Right ventricle myocardium inferior (tissue), 1 donor: ENCODE data around the gene PDE3B. TPM values are rescaled to one million over a fixed set of nuclear protein-coding genes. Genes with fewer than 3 reads are reported as not detected.
"Not testable (repeated sequence)": the region's sequence is repeated elsewhere in the genome, so short reads cannot be mapped to it uniquely, and the experiment has no call there.

ENCODE experiments used
- ATAC-seq: fragments of 200-7000 bp; cut with Tn5 transposase; one replicate; pipeline ENCODE4 v1.9.1; 2020; ENCODE audit warnings: mild to moderate bottlenecking, moderate library complexity
- DNase-seq: peaks from one replicate; pipeline ENCODE4 v3.0.0; 2021; ENCODE audit errors: missing footprints
- intact Hi-C: fragments of 100-400 bp; cut with DNase I; formaldehyde crosslinking; loops from one replicate; pipeline ENCODE4 v1.11.0; 2022
- total RNA-seq: library from RNA; stranded (reverse); fragmentation: NEBNext Ultra II Directional; extraction: Animal tissue kit (Norgen Biotek cat#: 25700); gene quantifications from one replicate; pipeline ENCODE4 v1.2.1, GENCODE V29; 2021
- donor health status: DM: no; HTN: yes; CAD: no; lungs with severe emphysema.

The PDE3B gene
- total RNA-seq, 1 donor from 2014 or later, result 4.5 TPM

DNA sequence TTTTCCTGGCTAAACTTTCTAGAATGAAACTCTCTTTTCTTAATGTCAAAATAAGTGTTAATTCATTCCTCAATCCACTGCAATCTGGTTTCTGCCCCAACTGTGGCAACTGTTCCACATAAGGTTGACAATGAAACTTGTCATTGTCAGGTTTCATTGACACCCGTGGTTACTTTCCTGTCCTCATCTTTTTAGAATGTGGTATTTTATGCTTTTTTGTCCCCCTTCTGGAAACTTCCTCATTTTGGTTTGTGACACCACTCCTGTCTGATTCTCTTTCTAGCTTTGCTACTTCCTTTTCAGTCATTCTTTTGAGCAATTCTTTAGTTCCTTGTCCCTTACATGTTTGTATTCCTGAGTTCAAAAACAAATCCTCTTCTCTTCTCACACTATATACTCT lies 7.5 kb upstream of the PDE3B start:
- ATAC-seq (no peak), DNase-seq (no peak)
- intact Hi-C loops, result no loop called here

DNA sequence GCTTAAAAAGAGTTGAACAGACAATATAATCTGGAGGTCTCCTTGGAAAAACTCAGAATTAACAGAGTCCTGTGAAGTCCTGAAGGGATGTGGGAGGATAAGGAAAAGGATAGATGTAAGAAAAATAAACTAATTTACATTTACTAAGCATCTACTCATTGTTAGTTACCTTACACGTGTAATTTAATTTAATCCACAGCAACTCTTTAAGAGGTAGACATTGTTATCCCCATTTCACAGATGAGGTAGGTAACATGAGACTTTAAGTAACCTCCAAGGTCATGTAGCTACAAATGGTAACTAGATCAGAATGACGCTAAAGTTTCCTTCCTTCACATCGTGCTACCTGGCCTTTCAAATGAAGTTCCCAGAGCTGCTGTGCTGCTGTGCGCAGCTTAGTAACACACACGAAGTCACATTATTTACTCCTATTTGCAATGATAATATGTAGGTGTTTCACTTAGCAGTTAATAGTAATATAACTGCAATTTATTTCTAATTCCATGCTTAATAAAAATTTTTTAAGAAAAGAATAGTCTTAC lies 5.7 kb upstream of the PDE3B start:
- intact Hi-C loops, result no loop called here
- ATAC-seq, result no peak
- no peak for DNase-seq

DNA sequence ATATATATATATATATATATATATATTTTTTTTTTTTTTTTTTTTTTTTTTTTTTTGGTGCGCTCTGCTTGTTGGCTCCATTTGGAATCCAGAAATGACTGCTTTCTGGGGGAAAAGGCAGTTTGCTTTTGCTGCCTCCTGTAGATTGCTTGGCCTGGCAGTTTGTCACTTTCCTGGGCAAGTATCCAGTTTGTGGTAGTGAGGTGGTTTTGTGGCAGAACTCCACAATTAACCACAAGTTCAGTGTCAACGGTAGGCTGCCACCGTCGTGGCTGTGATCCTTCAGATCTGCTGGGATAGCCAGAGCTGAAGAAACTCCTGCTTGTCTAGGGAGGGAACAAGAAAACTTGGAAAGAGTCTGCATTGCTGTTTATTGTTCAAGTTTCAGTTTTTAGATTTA lies 5.0 kb upstream of the PDE3B start:
- ATAC-seq, result no peak
- DNase-seq, result no peak
- intact Hi-C loops, result no loop called here

DNA sequence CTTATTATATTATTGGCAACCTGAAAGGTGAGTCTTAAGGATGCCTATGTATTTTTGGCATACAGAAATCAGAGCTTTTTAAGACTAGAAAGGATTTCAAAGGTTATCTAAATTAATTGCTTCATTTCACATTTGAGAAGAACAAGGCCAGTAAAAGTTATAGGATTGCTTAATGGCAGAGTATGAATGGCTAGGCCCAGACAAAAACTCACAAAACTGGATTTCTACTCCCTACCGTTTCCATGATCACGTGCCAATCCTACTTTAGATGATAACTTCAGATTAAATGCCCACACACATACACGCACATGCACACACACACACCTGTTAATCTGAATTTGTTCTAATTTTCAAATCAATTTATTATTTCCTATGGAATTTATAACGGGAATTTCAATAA lies 1.8 kb upstream of the PDE3B start:
- intact Hi-C loops, result loop anchor here (5.0 kb wide), 2 partner anchors 250 to 266 kb away; partner anchors contain the start of gene CYP2R1
- no peak for ATAC-seq
- no peak for DNase-seq

DNA sequence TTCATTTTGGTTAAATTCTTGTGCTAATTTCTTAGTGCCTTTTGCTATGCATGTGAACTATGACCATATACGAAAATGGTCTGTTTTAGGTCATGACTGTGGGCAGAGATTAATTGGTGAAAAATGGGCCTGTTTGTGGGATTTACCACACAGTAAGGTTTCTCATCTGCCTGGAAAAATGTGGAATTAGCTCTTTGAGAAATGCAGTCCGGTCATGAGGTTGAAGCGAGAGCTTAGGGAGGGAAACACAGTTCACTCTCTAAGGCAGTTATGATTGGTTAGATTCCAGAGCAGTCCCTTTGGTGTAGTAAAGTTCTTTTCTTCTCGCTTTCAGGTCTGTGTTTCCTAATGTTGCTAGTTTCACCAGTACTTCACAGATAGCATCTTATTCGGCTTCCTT lies 1.2 kb upstream of the PDE3B start:
- intact Hi-C loops, result loop anchor here (5.0 kb wide), 2 partner anchors 250 to 265 kb away; partner anchors contain the start of gene CYP2R1
- DNase-seq (no peak), ATAC-seq (no peak)

DNA sequence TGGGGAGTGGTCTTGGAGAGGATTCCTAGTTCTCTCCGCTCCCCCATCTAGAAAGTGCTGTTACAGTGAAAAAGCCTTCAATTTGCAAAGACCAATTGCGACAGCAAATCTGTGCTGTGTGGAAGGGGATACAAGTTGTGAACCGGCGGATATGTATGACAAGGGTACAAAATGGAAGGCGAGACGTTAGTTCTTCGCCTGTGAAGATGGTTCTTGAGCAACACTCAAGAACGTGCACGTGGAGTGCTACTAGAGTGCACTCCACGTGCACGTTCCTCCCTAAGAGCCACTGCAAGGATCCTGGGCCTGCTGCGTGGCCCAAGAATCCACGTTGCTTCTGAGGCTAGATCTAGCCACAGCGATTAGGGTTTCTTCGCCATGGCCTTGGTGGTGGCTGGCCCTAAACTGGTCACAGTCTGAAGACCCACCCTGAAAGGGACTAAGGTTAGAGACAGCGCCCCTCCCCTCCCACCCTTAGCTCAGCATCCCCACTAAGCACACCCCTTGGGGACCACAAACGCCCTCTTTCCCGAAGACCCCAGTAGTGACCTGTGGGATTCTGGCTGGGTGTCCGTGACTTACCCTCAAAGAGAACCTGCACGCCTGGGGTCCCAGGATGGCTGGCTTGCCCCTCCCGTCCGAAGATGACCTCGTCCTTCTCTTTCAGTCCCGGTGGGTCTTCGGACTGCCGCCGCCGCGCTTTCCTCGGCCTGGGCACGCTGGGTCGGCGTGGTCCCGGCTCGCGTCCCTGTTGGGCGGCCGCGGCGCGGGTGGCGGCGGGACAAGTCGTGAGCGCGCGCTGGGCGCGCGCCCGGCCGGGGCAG lies 519 bp upstream of the PDE3B start:
- intact Hi-C loops, result loop anchor here (1.0 to 5.0 kb wide), 3 partner anchors 104 to 264 kb away; partner anchors contain the start of gene CYP2R1
- ATAC-seq, result no peak
- no peak for DNase-seq

DNA sequence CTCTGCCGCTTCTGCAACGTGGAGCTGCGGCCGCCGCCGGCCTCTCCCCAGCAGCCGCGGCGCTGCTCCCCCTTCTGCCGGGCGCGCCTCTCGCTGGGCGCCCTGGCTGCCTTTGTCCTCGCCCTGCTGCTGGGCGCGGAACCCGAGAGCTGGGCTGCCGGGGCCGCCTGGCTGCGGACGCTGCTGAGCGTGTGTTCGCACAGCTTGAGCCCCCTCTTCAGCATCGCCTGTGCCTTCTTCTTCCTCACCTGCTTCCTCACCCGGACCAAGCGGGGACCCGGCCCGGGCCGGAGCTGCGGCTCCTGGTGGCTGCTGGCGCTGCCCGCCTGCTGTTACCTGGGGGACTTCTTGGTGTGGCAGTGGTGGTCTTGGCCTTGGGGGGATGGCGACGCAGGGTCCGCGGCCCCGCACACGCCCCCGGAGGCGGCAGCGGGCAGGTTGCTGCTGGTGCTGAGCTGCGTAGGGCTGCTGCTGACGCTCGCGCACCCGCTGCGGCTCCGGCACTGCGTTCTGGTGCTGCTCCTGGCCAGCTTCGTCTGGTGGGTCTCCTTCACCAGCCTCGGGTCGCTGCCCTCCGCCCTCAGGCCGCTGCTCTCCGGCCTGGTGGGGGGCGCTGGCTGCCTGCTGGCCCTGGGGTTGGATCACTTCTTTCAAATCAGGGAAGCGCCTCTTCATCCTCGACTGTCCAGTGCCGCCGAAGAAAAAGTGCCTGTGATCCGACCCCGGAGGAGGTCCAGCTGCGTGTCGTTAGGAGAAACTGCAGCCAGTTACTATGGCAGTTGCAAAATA lies 816 bp downstream of the PDE3B start:
- intact Hi-C loops, result loop anchor here (5.0 kb wide), 2 partner anchors 248 to 263 kb away; partner anchors contain the start of gene CYP2R1
- peak; percentile 83 for DNase-seq
- ATAC-seq, result peak; percentile 72

DNA sequence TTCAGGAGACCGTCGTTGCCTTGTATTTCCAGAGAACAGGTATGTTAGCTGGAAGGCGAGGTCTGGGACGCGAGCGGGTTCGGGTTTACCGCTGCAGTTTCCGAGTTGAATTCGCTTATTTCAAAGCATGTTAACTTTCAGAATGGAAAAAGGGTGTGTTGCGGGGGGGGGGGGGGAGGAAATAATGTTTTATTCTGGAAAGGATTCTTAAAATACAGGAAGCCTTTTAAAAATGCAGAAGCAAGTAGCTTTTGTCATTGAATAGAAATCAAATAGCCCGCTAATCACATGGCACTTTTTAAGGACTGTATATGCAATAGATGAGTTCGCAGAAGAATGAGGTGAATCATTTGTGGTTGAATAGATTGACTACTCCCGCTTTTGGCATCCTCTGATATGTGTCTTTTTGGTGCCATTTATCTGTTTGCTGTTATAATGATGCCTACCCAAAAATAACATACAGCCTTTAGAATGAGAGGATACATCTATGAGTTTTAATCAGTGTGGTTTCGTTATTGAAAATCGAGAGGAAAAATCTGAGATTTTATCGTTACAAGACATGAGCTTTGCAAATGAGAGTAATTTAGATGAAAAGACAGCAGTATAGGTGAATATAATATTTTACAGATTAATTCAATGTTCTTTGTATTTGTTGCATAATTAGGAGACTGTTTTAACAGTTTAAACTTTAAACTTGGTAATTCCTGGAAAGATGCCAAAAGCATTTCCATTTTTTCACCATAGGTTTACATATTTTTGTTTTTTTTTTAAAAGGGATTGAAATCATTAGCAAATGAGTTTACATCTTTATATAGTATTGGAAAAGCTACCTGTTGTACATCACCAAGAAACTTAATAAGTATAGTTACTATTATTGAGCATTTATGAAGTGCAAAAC lies 1.7 kb downstream of the PDE3B start:
- ATAC-seq, result no peak
- intact Hi-C loops, result no loop called here
- no peak for DNase-seq

DNA sequence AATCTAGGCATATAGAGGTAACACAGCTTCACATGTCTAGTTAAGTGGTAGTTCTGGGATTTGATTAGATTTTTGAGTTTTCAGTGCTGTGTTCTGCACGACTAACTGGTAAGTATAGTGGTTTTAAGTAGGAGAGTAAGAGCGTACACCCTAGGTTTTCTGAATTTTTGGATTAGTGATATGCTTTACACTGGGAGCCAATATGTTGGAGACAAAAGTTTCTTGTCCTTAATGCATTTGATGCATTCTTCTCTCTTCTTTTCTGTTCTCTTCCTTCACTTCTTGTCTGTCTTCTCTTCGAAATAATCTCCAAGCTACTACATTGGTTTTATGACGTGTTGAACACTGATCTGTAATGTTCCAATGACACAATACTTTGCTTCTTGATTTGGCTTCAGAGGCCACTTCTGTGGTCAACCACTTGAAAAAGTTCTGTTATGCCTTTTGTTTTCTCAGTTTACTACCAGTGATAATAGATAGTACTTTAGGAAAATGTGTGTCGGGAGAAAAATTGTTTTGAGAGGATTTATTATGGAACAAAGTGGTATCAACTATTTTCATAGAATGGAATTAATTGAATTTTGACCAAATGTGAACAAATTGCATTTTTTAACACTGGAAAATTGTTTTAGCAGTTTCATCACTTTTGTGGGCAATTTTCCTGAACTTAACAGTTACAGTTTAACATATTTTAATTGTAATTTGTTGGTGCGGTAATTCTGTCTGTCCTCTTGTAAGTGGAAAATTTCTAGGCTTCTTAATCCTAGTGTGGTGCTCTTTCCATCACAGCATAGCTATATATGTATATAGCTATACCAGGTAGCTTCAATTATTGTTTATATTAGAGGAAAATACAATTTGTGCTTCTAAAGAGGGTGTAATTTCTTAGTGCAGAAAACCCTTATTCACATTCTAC lies 2.6 kb downstream of the PDE3B start:
- DNase-seq (no peak), ATAC-seq (no peak)
- intact Hi-C loops, result no loop called here

DNA sequence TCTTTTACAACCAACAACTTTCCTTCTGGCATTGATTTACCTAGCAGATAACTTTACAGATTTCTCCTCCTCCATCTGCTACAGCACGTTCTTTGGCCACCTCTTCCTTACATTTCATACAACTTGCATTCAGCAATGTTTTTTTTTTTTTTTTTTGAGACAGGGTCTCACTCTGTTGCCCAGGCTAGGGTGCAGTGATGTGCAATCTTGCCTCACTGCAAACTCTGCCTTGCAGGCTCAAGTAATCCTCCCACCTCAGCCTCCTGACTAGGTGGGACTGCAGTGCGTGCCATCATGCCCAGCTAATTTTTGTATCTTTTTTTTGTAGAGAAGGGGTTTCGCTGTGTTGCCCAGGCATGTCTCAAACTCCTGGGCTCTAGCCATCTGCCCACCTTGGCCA lies 6.5 kb downstream of the PDE3B start:
- intact Hi-C loops, result no loop called here
- ATAC-seq (no peak), DNase-seq (no peak)

DNA sequence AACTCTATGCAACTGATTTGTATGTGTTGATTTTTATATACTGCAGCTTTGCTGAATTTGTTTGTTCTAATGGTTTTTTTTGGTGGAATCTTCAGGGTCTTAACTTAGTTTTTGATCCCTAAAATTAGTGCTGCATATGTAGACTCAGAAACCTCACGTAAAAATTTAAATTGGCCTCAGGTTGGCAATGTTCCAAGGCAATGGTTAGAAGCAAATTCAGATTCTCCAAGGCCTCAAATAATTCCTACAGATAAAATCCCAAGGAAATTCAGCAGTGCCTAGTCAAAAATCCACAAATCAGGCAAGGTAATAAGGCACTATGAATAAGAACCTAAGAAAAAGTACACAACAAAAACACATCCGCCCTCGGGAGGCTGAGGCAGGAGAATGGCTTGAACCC lies 9.5 kb downstream of the PDE3B start:
- ATAC-seq, result no peak
- intact Hi-C loops, result no loop called here

DNA sequence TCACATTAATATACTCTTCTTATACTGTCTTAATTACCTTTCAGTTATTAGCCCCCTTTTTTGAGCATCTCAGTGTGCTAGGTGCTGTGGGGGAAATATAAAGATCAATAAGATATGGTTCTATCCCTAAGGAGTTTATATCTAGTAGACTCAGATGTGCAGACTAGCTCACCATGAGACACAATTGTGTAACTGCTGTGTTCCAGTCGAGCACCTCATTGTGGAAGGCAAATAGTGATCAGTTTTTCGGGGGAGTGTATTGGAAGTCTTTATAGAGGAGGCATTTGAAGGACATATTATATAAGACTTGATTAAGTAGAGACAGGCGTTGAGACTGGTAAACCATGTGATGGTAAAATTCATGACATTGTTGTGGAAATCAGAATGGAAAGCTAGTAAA lies 11.8 kb downstream of the PDE3B start:
- ATAC-seq, result no peak
- intact Hi-C loops, result loop anchor here (5.0 kb wide), 1 partner anchor 77 kb away; no protein-coding TSS in a partner anchor
- no peak for DNase-seq

More for the DNA sequence above, 9.5 kb downstream of the PDE3B start:
- DNase-seq, result no peak

DNA sequence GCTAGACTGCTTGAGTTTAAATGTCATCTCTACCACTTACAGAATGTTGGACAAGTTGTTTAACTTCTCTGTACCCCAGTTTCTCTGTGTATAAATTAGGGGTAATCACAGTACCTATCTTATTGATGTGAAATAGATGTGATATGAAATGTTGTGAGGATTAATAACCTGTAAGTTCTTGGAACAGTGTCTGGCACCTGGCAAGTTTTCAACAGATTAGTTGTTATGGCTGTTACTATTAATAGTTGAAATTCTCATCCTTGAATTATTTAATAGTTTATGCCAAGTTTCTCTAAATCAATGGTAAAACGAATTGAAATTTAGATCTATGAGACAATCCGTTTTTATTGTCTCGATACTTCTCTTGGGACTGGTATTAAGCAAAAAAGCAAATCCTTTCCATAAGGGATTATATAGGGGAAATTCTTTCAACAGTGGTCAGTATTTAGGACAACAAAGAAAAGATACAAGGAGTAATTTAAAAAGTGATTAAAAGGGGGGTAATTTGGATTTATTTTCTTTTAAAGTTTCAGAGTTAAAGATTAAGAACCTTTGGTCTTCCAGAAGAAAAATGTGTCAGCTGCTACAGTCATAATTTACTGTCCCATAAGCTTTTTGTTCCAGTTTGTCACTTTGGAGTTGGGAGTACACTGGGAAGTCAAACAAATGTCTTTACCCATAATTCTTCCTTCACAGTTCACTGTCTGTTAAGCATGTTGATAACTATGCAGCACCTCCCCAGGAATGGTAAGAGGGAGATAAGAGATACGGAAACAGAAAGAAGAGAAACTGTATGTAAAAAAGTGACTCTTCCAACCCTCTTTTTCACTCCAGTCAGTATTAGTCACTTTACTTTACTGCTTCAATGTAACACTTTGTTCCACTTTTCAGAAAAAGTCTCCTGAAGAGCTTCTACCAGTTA lies 13.2 kb downstream of the PDE3B start:
- intact Hi-C loops, result loop anchor here (5.0 kb wide), 1 partner anchor 76 kb away; no protein-coding TSS in a partner anchor
- ATAC-seq, result no peak

DNA sequence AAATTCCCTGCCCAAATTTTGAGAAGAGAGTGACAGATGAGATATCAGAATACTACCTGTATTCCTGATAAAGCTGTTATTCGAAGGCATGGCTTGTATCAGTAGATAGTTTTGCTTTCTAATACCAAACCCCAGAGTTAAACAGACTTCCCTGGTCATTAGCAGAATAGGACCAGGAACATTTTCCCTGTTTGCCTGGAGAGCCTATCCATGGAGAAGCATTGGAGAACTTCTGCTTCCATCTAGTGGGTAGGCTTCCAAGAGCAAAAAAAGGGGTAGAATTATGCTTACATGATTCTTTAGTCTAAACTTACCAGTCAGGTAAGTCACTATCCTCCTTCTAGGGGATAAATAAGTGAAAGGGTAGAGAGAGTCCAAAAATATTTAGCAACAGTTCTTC lies 14.2 kb downstream of the PDE3B start:
- DNase-seq, result no peak
- intact Hi-C loops, result loop anchor here (5.0 kb wide), 1 partner anchor 74 kb away; no protein-coding TSS in a partner anchor
- ATAC-seq, result no peak

More for the DNA sequence above, 13.2 kb downstream of the PDE3B start:
- no peak for DNase-seq

DNA sequence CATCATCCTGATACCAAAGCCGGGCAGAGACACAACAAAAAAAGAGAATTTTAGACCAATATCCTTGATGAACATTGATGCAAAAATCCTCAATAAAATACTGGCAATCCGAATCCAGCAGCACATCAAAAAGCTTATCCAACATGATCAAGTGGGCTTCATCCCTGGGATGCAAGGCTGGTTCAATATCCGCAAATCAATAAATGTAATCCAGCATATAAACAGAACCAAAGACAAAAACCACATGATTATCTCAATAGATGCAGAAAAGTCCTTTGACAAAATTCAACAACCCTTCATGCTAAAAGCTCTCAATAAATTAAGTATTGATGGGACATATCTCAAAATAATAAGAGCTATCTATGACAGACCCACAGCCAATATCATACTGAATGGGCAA lies 21.3 kb downstream of the PDE3B start:
- intact Hi-C loops, ATAC-seq, DNase-seq: not testable (repeated sequence)

DNA sequence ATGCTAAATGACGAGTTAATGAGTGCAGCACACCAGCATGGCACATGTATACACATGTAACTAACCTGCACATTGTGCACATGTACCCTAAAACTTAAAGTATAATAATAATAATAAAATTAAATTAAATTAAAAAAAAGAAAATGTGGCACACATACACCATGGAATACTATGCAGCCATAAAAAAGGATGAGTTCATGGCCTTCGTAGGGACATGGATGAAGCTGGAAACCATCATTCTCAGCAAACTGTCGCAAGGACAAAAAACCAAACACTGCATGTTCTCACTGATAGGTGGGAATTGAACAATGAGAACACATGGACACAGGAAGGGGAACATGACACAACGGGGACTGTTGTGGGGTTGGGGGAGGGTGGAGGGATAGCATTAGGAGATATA lies 23.7 kb downstream of the PDE3B start:
- DNase-seq, intact Hi-C loops, ATAC-seq: not testable (repeated sequence)
